GM12873 (cell line): Measurements from ENCODE around the gene LRBA.

ENCODE experiments used
- CTCF ChIP-seq: IDR thresholded peaks from 2 replicates; pipeline ENCODE4 v1.5.1; 2012; ENCODE audit warnings: low read depth, mild to moderate bottlenecking, moderate library complexity, low read length, control low read depth; ENCODE audit not compliant: insufficient read depth; ENCODE audit errors: missing control alignments

Gene LRBA

GRCh38 chr4:150567070-150567469 is 448.0 kb downstream of the LRBA start:
- TF ChIP-seq CTCF, result no peak

GRCh38 chr4:150562751-150563150 is 452.3 kb downstream of the LRBA start:
- no peak for TF ChIP-seq CTCF

GRCh38 chr4:150562250-150562649 is 452.8 kb downstream of the LRBA start:
- TF ChIP-seq CTCF, result no peak

- no peak for TF ChIP-seq CTCF
These were observed 453.8 kb downstream of the LRBA start for GRCh38 chr4:150561143-150561737.

GRCh38 chr4:150547154-150547838 is 467.8 kb downstream of the LRBA start:
- no peak for TF ChIP-seq CTCF

- TF ChIP-seq CTCF, result no peak
These were observed 468.8 kb downstream of the LRBA start for GRCh38 chr4:150546286-150546685.

- TF ChIP-seq CTCF, result no peak
These were observed 472.0 kb downstream of the LRBA start for GRCh38 chr4:150543042-150543441.
